ENCODE results near the gene KIZ. TPM values are rescaled to one million over a fixed set of nuclear protein-coding genes. Genes with fewer than 3 reads are reported as not detected.

The KIZ gene
- total and polyA plus RNA-seq, 2 of the 4 experiments (the other 2 are of a cell fraction): 9.9 to 14.0 TPM

DNA sequence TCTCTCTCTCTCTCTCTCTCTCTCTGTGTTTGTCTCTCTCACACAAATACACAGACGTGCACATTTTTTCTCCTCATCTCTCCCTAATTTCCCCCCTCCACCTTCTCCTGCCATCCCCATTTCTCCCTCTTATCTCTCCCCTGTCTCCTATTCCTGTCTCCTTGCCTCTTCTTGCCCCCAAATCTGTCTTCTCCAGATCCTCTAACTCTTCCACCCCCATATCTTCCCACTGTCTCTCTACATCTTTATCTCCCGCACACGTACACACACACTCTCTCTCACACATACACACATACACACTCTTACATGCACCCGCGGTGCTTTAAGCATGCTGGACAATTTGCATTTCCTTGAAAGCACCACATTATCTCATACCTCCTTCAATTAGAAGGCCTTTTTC lies 15.9 kb downstream of the KIZ start:
- BruUV-seq (replicated peaks): no TSS peak
- H2AK5ac ChIP-seq (ENCODE audit: low read depth, low read length): no peak overlapping the region
- H3K9me3 ChIP-seq (ENCODE audit: control insufficient read depth, insufficient read depth, low read length): no peaks in the 10 kb centered on the region
- in situ Hi-C loops (cut with MboI; ENCODE audit: low sequenced_read_pairs): no loop called here
- H3K14ac ChIP-seq (replicated peaks; ENCODE audit: low read depth, low read length): no peak overlapping the region
- WGBS, 2 experiments (ENCODE audit: extremely low coverage in 2 of 2, insufficient read length in 1 of 2): 71 to 100% methylated on average over 1 to 5 of the region's 5 CpGs
- no peak overlapping the region for H2BK5ac ChIP-seq (ENCODE audit: low read depth, low read length, poor library complexity, severe bottlenecking)
- no peak overlapping the region for H2BK15ac ChIP-seq (ENCODE audit: low read depth, low read length)
- no peak overlapping the region for H4K8ac ChIP-seq (ENCODE audit: low read depth in 2 of 2, low read length in 2 of 2)
- H3K23ac ChIP-seq (ENCODE audit: low read depth, low read length): no peak overlapping the region
- H2AFZ ChIP-seq (replicated peaks; ENCODE audit: low read length, poor library complexity): no peak overlapping the region
- H3K36me3 ChIP-seq (ENCODE audit: control insufficient read depth, insufficient read depth, low read length): peaks cover 8% of the 10 kb centered on the region
- H3K79me1 ChIP-seq (ENCODE audit: low read depth in 1 of 2, low read length in 2 of 2): no peaks in the 10 kb centered on the region; a peak in 1 of 4 replicates
- no peak overlapping the region for H2BK120ac ChIP-seq (ENCODE audit: low read depth, low read length)
- no peaks in the 10 kb centered on the region for H3K4me1 ChIP-seq (ENCODE audit: control insufficient read depth, insufficient read depth, low read length)
- no peak overlapping the region for H3K4ac ChIP-seq (ENCODE audit: low read depth, low read length)
- CTCF ChIA-PET: no interaction called here
- H3K9me1 ChIP-seq (ENCODE audit: insufficient read depth, low read length): peaks cover 3% of the 10 kb centered on the region; the same call in 1 of the 2 replicates
- no peak overlapping the region for H3K4me3 ChIP-seq (ENCODE audit: insufficient read depth, low read depth, low read length)
- TF ChIP-seq POLR2A (IDR thresholded peaks at IDR 0.05; ENCODE audit: low read depth, low read length): no peak
- no peak for TF ChIP-seq RFX5 (IDR thresholded peaks at IDR 0.05; ENCODE audit: low read depth, low read length)
- no peak for TF ChIP-seq BHLHE40 (IDR thresholded peaks at IDR 0.05; ENCODE audit: low read depth, low read length)
- TF ChIP-seq, protein P1, sequence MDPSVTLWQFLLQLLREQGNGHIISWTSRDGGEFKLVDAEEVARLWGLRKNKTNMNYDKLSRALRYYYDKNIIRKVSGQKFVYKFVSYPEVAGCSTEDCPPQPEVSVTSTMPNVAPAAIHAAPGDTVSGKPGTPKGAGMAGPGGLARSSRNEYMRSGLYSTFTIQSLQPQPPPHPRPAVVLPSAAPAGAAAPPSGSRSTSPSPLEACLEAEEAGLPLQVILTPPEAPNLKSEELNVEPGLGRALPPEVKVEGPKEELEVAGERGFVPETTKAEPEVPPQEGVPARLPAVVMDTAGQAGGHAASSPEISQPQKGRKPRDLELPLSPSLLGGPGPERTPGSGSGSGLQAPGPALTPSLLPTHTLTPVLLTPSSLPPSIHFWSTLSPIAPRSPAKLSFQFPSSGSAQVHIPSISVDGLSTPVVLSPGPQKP (IDR thresholded peaks at IDR 0.05; ENCODE audit: borderline replicate concordance, low read depth, low read length): no peak
- TF ChIP-seq MXI1 (IDR thresholded peaks at IDR 0.05; ENCODE audit: borderline replicate concordance, low read depth, low read length): no peak
- TF ChIP-seq RAD21 (IDR thresholded peaks at IDR 0.05; ENCODE audit: low read length): no peak
- no peak for TF ChIP-seq FOS (IDR thresholded peaks at IDR 0.05; ENCODE audit: low read depth, low read length)
- TF ChIP-seq SMC3 (IDR thresholded peaks at IDR 0.05; ENCODE audit: low read depth, low read length): no peak
- TF ChIP-seq MAFK (IDR thresholded peaks at IDR 0.05; ENCODE audit: low read depth, low read length): no peak
- TF ChIP-seq, protein P2, sequence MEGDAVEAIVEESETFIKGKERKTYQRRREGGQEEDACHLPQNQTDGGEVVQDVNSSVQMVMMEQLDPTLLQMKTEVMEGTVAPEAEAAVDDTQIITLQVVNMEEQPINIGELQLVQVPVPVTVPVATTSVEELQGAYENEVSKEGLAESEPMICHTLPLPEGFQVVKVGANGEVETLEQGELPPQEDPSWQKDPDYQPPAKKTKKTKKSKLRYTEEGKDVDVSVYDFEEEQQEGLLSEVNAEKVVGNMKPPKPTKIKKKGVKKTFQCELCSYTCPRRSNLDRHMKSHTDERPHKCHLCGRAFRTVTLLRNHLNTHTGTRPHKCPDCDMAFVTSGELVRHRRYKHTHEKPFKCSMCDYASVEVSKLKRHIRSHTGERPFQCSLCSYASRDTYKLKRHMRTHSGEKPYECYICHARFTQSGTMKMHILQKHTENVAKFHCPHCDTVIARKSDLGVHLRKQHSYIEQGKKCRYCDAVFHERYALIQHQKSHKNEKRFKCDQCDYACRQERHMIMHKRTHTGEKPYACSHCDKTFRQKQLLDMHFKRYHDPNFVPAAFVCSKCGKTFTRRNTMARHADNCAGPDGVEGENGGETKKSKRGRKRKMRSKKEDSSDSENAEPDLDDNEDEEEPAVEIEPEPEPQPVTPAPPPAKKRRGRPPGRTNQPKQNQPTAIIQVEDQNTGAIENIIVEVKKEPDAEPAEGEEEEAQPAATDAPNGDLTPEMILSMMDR (conservative IDR thresholded peaks at IDR 0.05; ENCODE audit: low read depth, low read length): no peak
- no peak for TF ChIP-seq RCOR1 (IDR thresholded peaks at IDR 0.05; ENCODE audit: insufficient replicate concordance, low read length)
- no peak for TF ChIP-seq CHD1 (IDR thresholded peaks at IDR 0.05; ENCODE audit: low read depth, low read length)
- H4K5ac ChIP-seq (ENCODE audit: low read depth, low read length): no peak overlapping the region
- no peak overlapping the region for H3K4me2 ChIP-seq (ENCODE audit: low read depth, low read length)
- DNase-seq (no peak), ATAC-seq (ENCODE audit: low read depth) (no peak)
- intact Hi-C loops (cut with micrococcal nuclease): no loop called here
- H3K18ac ChIP-seq (ENCODE audit: low read depth, low read length): no peak overlapping the region
- no peak overlapping the region for H2BK20ac ChIP-seq (ENCODE audit: low read depth, low read length)
- POLR2A ChIA-PET (ENCODE audit: unreplicated experiment): no interaction called here
- H3K9ac ChIP-seq (ENCODE audit: low read depth, low read length): no peak overlapping the region
- H3K27me3 ChIP-seq (ENCODE audit: control insufficient read depth, insufficient read depth, low read length): no peaks in the 10 kb centered on the region
- H2AK9ac ChIP-seq (replicated peaks; ENCODE audit: low read depth, low read length, poor library complexity): no peak overlapping the region
- no peaks in the 10 kb centered on the region for H4K20me1 ChIP-seq (ENCODE audit: insufficient read depth, low read length)
- no peak overlapping the region for H4K91ac ChIP-seq (ENCODE audit: insufficient read depth, low read depth, low read length)
- dilution Hi-C loops (cut with HindIII; ENCODE audit: low sequenced_read_pairs, unreplicated experiment): no loop called here
- H3K27ac ChIP-seq (ENCODE audit: insufficient read depth, low read length): no peak overlapping the region
- no peak overlapping the region for H3K56ac ChIP-seq (ENCODE audit: extremely low read depth, insufficient read depth, low read length)

All from IMR-90 (cell line).